GM12878 (cell line): ENCODE measurements around the gene MRPL55. TPM values are rescaled to one million over a fixed set of nuclear protein-coding genes. Genes with fewer than 3 reads are reported as not detected.

Source experiments
- ATAC-seq: fragments of 200-7000 bp; cut with Tn5 transposase; 3 replicates; pipeline ENCODE4 v1.9.1; 2020; ENCODE audit warnings: mild to moderate bottlenecking, moderate library complexity
- BruUV-seq: library from RNA; stranded (reverse); fragments of 400-500 nt; replicated peaks from 2 replicates; lab custom pipeline; 2021; lab: Mats Ljungman, UMichigan
- CTCF ChIA-PET: fragments of 300-600 bp; sonication (Branson Sonifier 250); formaldehyde crosslinking; extraction: SDS; loops from one replicate; lab custom pipeline; 2021; ENCODE audit warnings: inconsistent platforms; lab: Yijun Ruan, JAX
- POLR2A ChIA-PET: fragments of 350-600 bp; formaldehyde crosslinking; extraction: SDS; loops from one replicate; lab custom pipeline; 2021; ENCODE audit warnings: inconsistent platforms; lab: Charles Lee
- RAD21 ChIA-PET: fragments of 300-600 bp; sonication (Branson Sonifier 250); formaldehyde crosslinking; loops from one replicate; lab custom pipeline; 2023; ENCODE audit warnings: antibody characterized with exemption; ENCODE audit not compliant: unreplicated experiment; lab: Charles Lee
- SMC1A ChIA-PET: fragments of 300-600 bp; sonication (Branson Sonifier 250); formaldehyde crosslinking; loops from one replicate; lab custom pipeline; 2023; ENCODE audit not compliant: unreplicated experiment, uncharacterized antibody; lab: Charles Lee
- DNase-seq: peaks from one replicate; pipeline ENCODE4 v3.0.0-alpha.2; 2011; ENCODE audit warnings: low read depth, low spot score
- FAIRE-seq: peaks from 3 replicates; lab custom pipeline; 2011; peaks lifted over from hg19 to GRCh38; lab: Jason Lieb, UNC
- H2AFZ ChIP-seq: 2 replicates; pipeline ENCODE4 v1.6.0; 2011; ENCODE audit warnings: low read depth, low read length, control low read depth; ENCODE audit not compliant: control insufficient read depth
- H3K27ac ChIP-seq: 2 replicates; pipeline ENCODE4 v1.5.1; 2011; ENCODE audit warnings: control low read depth; ENCODE audit not compliant: control insufficient read depth, insufficient read depth
- H3K27me3 ChIP-seq, 2 experiments: replicated peaks in 1 of 2; 2 replicates each; pipeline versions ENCODE4 v1.6.0 to v1.6.1; 2011; ENCODE audit warnings: low read length in 1 of 2; ENCODE audit not compliant: control insufficient read depth in 2 of 2, insufficient read depth in 2 of 2
- H3K36me3 ChIP-seq, 2 experiments: 2 replicates each; pipeline ENCODE4 v1.5.1; 2011; ENCODE audit warnings: low read length in 1 of 2; ENCODE audit not compliant: control insufficient read depth in 2 of 2, insufficient read depth in 2 of 2
- H3K4me1 ChIP-seq: 2 replicates; pipeline ENCODE4 v1.6.1; 2011; ENCODE audit warnings: mild to moderate bottlenecking, low read length, moderate library complexity, mixed read lengths; ENCODE audit not compliant: control insufficient read depth, insufficient read depth
- H3K4me2 ChIP-seq: 2 replicates; pipeline ENCODE4 v1.6.0; 2011; ENCODE audit warnings: control low read depth; ENCODE audit not compliant: control insufficient read depth, insufficient read depth
- H3K4me3 ChIP-seq: fragments of 200-600 bp; sonication (generic); 2 replicates; pipeline ENCODE4 v1.5.1; 2016
- H3K79me2 ChIP-seq: 2 replicates; pipeline ENCODE4 v1.6.0; 2011; ENCODE audit warnings: low read length; ENCODE audit not compliant: control insufficient read depth, insufficient read depth
- H3K9ac ChIP-seq: 2 replicates; pipeline ENCODE4 v1.8.0; 2011; ENCODE audit warnings: low read length, control low read depth, mixed read lengths; ENCODE audit not compliant: control insufficient read depth, insufficient read depth
- H3K9me3 ChIP-seq: replicated peaks from 3 replicates; pipeline ENCODE4 v1.5.1; 2011; ENCODE audit warnings: mild to moderate bottlenecking, low read length; ENCODE audit not compliant: control insufficient read depth, insufficient read depth
- H4K20me1 ChIP-seq: 2 replicates; pipeline ENCODE4 v1.6.0; 2011; ENCODE audit not compliant: control insufficient read depth, insufficient read depth
- CREM ChIP-seq: IDR thresholded peaks from 2 replicates; pipeline ENCODE4 v1.6.1; 2014; ENCODE audit warnings: antibody characterized with exemption, low read depth
- CTCF ChIP-seq, 3 experiments: IDR thresholded peaks in 2 of 3; conservative IDR thresholded peaks in 1 of 3; 2 replicates each; pipeline ENCODE4 v1.5.1; 2011; ENCODE audit warnings: low read depth in 3 of 3, low read length in 3 of 3, mild to moderate bottlenecking in 3 of 3, control low read depth in 2 of 3, moderate library complexity in 2 of 3, inconsistent platforms in 1 of 3, mixed read lengths in 1 of 3; ENCODE audit not compliant: control insufficient read depth in 2 of 3, insufficient read depth in 1 of 3; ENCODE audit errors: extremely low read depth in 1 of 3
- CUX1 ChIP-seq: IDR thresholded peaks from 2 replicates; pipeline ENCODE4 v1.6.1; 2012; ENCODE audit warnings: improper control_type of control experiment, low read depth, low read length; ENCODE audit not compliant: insufficient replicate concordance
- FOXK2 ChIP-seq: fragments of 450-650 bp; IDR thresholded peaks from 2 replicates; pipeline ENCODE4 v1.6.1; 2017; ENCODE audit warnings: mild to moderate bottlenecking, moderate library complexity
- GABPA ChIP-seq: IDR thresholded peaks from 2 replicates; pipeline ENCODE4 v1.6.1; 2014; ENCODE audit warnings: antibody characterized with exemption, low read depth, mild to moderate bottlenecking, inconsistent platforms
- HDAC6 ChIP-seq: fragments of 200-600 bp; sonication (generic); IDR thresholded peaks from one replicate; pipeline ENCODE4 v1.8.0; 2017; ENCODE audit warnings: antibody characterized with exemption; ENCODE audit not compliant: unreplicated experiment
- IKZF1 ChIP-seq: fragments of 450-650 bp; conservative IDR thresholded peaks from 2 replicates; pipeline ENCODE4 v1.6.1; 2017; ENCODE audit warnings: antibody characterized with exemption, mild to moderate bottlenecking
- IRF4 ChIP-seq: IDR thresholded peaks from 2 replicates; pipeline ENCODE4 v1.6.1; 2011; ENCODE audit warnings: low read depth, low read length
- MYC ChIP-seq: IDR thresholded peaks from 2 replicates; pipeline ENCODE4 v1.6.1; 2011; ENCODE audit warnings: mild to moderate bottlenecking, low read length, moderate library complexity, inconsistent platforms; ENCODE audit not compliant: insufficient read depth, insufficient replicate concordance, insufficient read length, severe bottlenecking
- SIX5 ChIP-seq: IDR thresholded peaks from 2 replicates; pipeline ENCODE4 v1.6.1; 2011; ENCODE audit warnings: mild to moderate bottlenecking, low read depth, low read length, moderate library complexity; ENCODE audit not compliant: severe bottlenecking
- WGBS: methylation state at CpG from one replicate; pipeline ENCODE4 v1.1.6; 2016; ENCODE audit warnings: low lambda C conversion rate; ENCODE audit not compliant: insufficient replicate concordance, insufficient coverage; ENCODE audit errors: missing lambda C conversion rate; 5-methylcytosine and 5-hydroxymethylcytosine counted together
- in situ Hi-C: fragments of 300-500 bp; cut with MboI; formaldehyde crosslinking; loops from 9 replicates; pipeline ENCODE4 v1.14.3; 2018; ENCODE audit warnings: mixed read lengths
- intact Hi-C: fragments of 100-400 bp; cut with micrococcal nuclease; formaldehyde crosslinking; loops from one replicate; pipeline ENCODE4 v1.14.2; 2022; ENCODE audit not compliant: unreplicated experiment
- polyA plus RNA-seq, 11 experiments: library from polyadenylated mRNA; depleted of rRNA in 4 of 11; unstranded in 6 of 11; stranded (reverse) in 5 of 11; fragments of >200 nt; fragmentation: Nextera tagmentation in 4 of 11; fragmentation: Illumina TruSeq in 1 of 11; extraction: Ambion mirVana in 4 of 11; extraction: Trizol in 1 of 11; gene quantifications; 1 replicate in 1 of 11; 2 replicates in 10 of 11; pipeline versions ENCODE4 v1.2.1 to v1.2.3, GENCODE V29; 2011 to 2016; ENCODE audit warnings: inconsistent platforms in 2 of 11, missing spikeins in 2 of 11, low read depth in 1 of 11
- total RNA-seq, 4 experiments: library from RNA; depleted of rRNA in 3 of 4; stranded (reverse); fragments of >200 nt in 3 of 4; fragmentation: Illumina TruSeq in 1 of 4; extraction: Trizol in 1 of 4; gene quantifications; 2 replicates each; pipeline versions ENCODE4 v1.2.1 to v1.2.3, GENCODE V29; 2013 to 2021

The MRPL55 gene
- total and polyA plus RNA-seq, 10 of the 15 experiments (the other 5 are each of a cell fraction or from before 2014, with no cell fraction given): 15.1 to 143 (median 55.8) TPM

- no peak for TF ChIP-seq IKZF1
These were observed 8.2 kb upstream of the MRPL55 start (continued) for GRCh38 chr1:228117335-228117734.

- intact Hi-C loops: no loop called here
- POLR2A ChIA-PET: no interaction called here
- RAD21 ChIA-PET: no interaction called here
These were observed 5.7 kb upstream of the MRPL55 start for GRCh38 chr1:228114827-228115226.

More at GRCh38 chr1:228114827-228115226, 5.7 kb upstream of the MRPL55 start:
- Histone ChIP-seq H2AFZ (no peak overlapping the region), H3K4me2 (no peak overlapping the region), H3K27me3 (no peaks in the 10 kb centered on the region), H3K36me3 (no peaks in the 10 kb centered on the region), H4K20me1 (no peaks in the 10 kb centered on the region), H3K9ac (no peak overlapping the region), H3K4me1 (no peaks in the 10 kb centered on the region; the same call in 1 of the 2 replicates), H3K4me3 (no peak overlapping the region), H3K79me2 (no peaks in the 10 kb centered on the region; the same call in 1 of the 2 replicates), H3K27ac (no peak overlapping the region), H3K9me3 (no peaks in the 10 kb centered on the region; the same call in 2 of the 3 replicates)
- FAIRE-seq (no peak), DNase-seq (no peak), ATAC-seq (no peak)
- no peak for TF ChIP-seq MYC
- no peak for TF ChIP-seq GABPA
- no peak for TF ChIP-seq FOXK2
- TF ChIP-seq HDAC6: no peak
- TF ChIP-seq CTCF (IDR thresholded peaks at IDR 0.05 in 2 of 3, conservative IDR thresholded peaks at IDR 0.05 in 1 of 3; ENCODE audit: control insufficient read depth in 2 of 3, extremely low read depth in 1 of 3, insufficient read depth in 1 of 3, low read depth in 3 of 3, low read length in 3 of 3): no peak
- no peak for TF ChIP-seq IRF4
- no peak for TF ChIP-seq CREM
- TF ChIP-seq CUX1: no peak
- no peak for TF ChIP-seq SIX5
- SMC1A ChIA-PET: interaction anchor here (0.8 kb wide), 1 partner anchor 52 kb away, joined by 3 read pairs; no protein-coding TSS in a partner anchor
- CTCF ChIA-PET: interaction anchor here (1.0 kb wide), 1 partner anchor 16 kb away, joined by 3 read pairs; no protein-coding TSS in a partner anchor
- in situ Hi-C loops: no loop called here
- no TSS peak for BruUV-seq
- WGBS: 63% methylated on average over 3 of the region's 3 CpGs
